Esophagus muscularis mucosa (tissue), 4 donors: Measurements from ENCODE around the gene MSMB.
"Not testable (repeated sequence)": the region's sequence is repeated elsewhere in the genome, so short reads cannot be mapped to it uniquely, and the experiment has no call there.

Experiments used
- EP300 ChIP-seq: sonication (generic); formaldehyde crosslinking; IDR thresholded peaks from one replicate; pipeline ENCODE4 v1.6.1; 2017; ENCODE audit warnings: antibody characterized with exemption
- POLR2A ChIP-seq: fragments of 450-650 bp; IDR thresholded peaks from one replicate; pipeline ENCODE4 v1.6.1; 2017; ENCODE audit warnings: antibody characterized with exemption, moderate library complexity, mild to moderate bottlenecking, low read depth
- POLR2AphosphoS5 ChIP-seq, 2 donors: sonication (generic); formaldehyde crosslinking; IDR thresholded peaks; one replicate each; pipeline ENCODE4 v1.6.1; 2017; ENCODE audit warnings: antibody characterized with exemption in 2 of 2
- TF ChIP-seq, protein P1 (sequence below), 3 experiments: fragments of 200-600 bp in 2 of 3; fragments of 450-650 bp in 1 of 3; sonication (generic) in 2 of 3; IDR thresholded peaks; one replicate each; pipeline ENCODE4 v1.5.1; 2017 to 2019; ENCODE audit warnings: antibody characterized with exemption in 3 of 3, mild to moderate bottlenecking in 2 of 3, moderate library complexity in 1 of 3

DNA sequence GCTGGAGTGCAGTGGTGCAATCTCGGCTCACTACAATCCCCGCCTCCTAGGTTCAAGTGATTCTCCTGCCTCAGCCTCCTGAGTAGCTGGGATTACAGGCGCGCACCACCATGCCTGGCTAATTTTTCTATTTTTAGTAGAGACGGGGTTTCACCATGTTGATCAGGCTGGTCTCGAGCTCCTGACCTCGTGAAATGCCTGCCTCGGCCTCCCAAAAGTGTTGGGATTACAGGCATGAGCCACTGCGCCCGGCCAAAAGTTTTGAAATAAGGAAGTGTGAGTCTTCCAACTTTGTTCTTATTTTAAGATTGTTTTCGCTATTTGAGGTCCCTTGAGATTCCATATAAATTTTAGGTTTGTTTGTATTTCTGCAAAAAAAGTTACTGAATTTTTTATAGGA lies 41.3 kb upstream of the MSMB start:
- TF ChIP-seq, protein P1, sequence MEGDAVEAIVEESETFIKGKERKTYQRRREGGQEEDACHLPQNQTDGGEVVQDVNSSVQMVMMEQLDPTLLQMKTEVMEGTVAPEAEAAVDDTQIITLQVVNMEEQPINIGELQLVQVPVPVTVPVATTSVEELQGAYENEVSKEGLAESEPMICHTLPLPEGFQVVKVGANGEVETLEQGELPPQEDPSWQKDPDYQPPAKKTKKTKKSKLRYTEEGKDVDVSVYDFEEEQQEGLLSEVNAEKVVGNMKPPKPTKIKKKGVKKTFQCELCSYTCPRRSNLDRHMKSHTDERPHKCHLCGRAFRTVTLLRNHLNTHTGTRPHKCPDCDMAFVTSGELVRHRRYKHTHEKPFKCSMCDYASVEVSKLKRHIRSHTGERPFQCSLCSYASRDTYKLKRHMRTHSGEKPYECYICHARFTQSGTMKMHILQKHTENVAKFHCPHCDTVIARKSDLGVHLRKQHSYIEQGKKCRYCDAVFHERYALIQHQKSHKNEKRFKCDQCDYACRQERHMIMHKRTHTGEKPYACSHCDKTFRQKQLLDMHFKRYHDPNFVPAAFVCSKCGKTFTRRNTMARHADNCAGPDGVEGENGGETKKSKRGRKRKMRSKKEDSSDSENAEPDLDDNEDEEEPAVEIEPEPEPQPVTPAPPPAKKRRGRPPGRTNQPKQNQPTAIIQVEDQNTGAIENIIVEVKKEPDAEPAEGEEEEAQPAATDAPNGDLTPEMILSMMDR (IDR thresholded peaks at IDR 0.05), result not testable (repeated sequence)
- TF ChIP-seq POLR2A; EP300; POLR2AphosphoS5 (IDR thresholded peaks at IDR 0.05): not testable (repeated sequence)
